ACC112 (cell line): ENCODE results near the gene INPP5A.

ENCODE experiments used
- H2AFZ ChIP-seq: fragments of 200-600 bp; sonication (generic); one replicate; pipeline ENCODE4 v1.6.0; 2017; ENCODE audit warnings: antibody characterized with exemption, low read length; ENCODE audit not compliant: unreplicated experiment
- H3K27ac ChIP-seq: fragments of 200-600 bp; sonication (generic); 2 replicates; pipeline ENCODE4 v1.5.1; 2014; ENCODE audit warnings: low read depth, mild to moderate bottlenecking, antibody characterized with exemption, low read length, moderate library complexity
- H3K27me3 ChIP-seq: fragments of 200-600 bp; sonication (generic); 2 replicates; pipeline ENCODE4 v1.6.1; 2014; ENCODE audit warnings: mild to moderate bottlenecking, antibody characterized with exemption, low read length, moderate library complexity, mixed read lengths; ENCODE audit not compliant: insufficient read depth
- H3K36me3 ChIP-seq: fragments of 200-600 bp; sonication (generic); 2 replicates; pipeline ENCODE4 v1.6.1; 2016; ENCODE audit warnings: mild to moderate bottlenecking, antibody characterized with exemption, low read length, moderate library complexity, mixed read lengths; ENCODE audit not compliant: insufficient read depth
- H3K4me1 ChIP-seq: fragments of 200-600 bp; sonication (generic); one replicate; pipeline ENCODE4 v1.6.1; 2016; ENCODE audit warnings: low read length, mixed read lengths; ENCODE audit not compliant: insufficient read depth, unreplicated experiment, control insufficient read depth
- H3K4me3 ChIP-seq: fragments of 200-600 bp; sonication (generic); 2 replicates; pipeline ENCODE4 v1.5.1; 2014; ENCODE audit warnings: mild to moderate bottlenecking, low read depth, low read length
- H3K79me2 ChIP-seq: fragments of 200-600 bp; sonication (generic); one replicate; pipeline ENCODE4 v1.6.0; 2016; ENCODE audit warnings: low read length; ENCODE audit not compliant: control insufficient read depth, unreplicated experiment, insufficient read depth

The INPP5A gene

GRCh38 chr10:132684164-132684891, 146.7 kb downstream of the INPP5A start:
- Histone ChIP-seq H3K4me3 (peak overlapping the region; percentile 58), H3K27ac (peak overlapping the region; percentile 71), H3K27me3 (no peaks in the 10 kb centered on the region), H3K36me3 (no peaks in the 10 kb centered on the region), H3K4me1 (peaks cover 21% of the 10 kb centered on the region), H3K79me2 (peaks cover 4% of the 10 kb centered on the region), H2AFZ (no peak overlapping the region)

GRCh38 chr10:132685101-132685891, 147.7 kb downstream of the INPP5A start:
- H3K4me1 ChIP-seq = peaks cover 21% of the 10 kb centered on the region
- peaks cover 4% of the 10 kb centered on the region for H3K79me2 ChIP-seq
- H2AFZ ChIP-seq = peak overlapping the region; percentile 54
- peak overlapping the region; percentile 71 for H3K27ac ChIP-seq
- H3K27me3 ChIP-seq = no peaks in the 10 kb centered on the region
- no peaks in the 10 kb centered on the region for H3K36me3 ChIP-seq
- peak overlapping the region; percentile 49; the same call in 1 of the 2 replicates for H3K4me3 ChIP-seq

GRCh38 chr10:132685921-132686680, 148.5 kb downstream of the INPP5A start:
- Histone ChIP-seq H3K27ac (peak overlapping the region; percentile 67; the same call in 1 of the 2 replicates), H3K27me3 (no peaks in the 10 kb centered on the region), H2AFZ (no peak overlapping the region), H3K36me3 (no peaks in the 10 kb centered on the region), H3K4me3 (no peak overlapping the region), H3K4me1 (peaks cover 21% of the 10 kb centered on the region), H3K79me2 (peaks cover 4% of the 10 kb centered on the region)

GRCh38 chr10:132687181-132687892, 149.8 kb downstream of the INPP5A start:
- Histone ChIP-seq H3K27me3 (no peaks in the 10 kb centered on the region), H3K79me2 (peaks cover 4% of the 10 kb centered on the region), H3K4me3 (no peak overlapping the region), H3K36me3 (0 out of 2 replicates have a peak, but pooled peaks cover 5% of the 10 kb centered on the region), H3K4me1 (peaks cover 21% of the 10 kb centered on the region), H2AFZ (no peak overlapping the region), H3K27ac (no peak overlapping the region)

GRCh38 chr10:132687893-132688579, 150.4 kb downstream of the INPP5A start:
- H3K27ac ChIP-seq = no peak overlapping the region
- H3K4me3 ChIP-seq = no peak overlapping the region
- H3K36me3 ChIP-seq = 0 out of 2 replicates have a peak, but pooled peaks cover 5% of the 10 kb centered on the region
- no peaks in the 10 kb centered on the region for H3K27me3 ChIP-seq
- peaks cover 21% of the 10 kb centered on the region for H3K4me1 ChIP-seq
- peaks cover 4% of the 10 kb centered on the region for H3K79me2 ChIP-seq
- no peak overlapping the region for H2AFZ ChIP-seq

- H3K36me3 ChIP-seq = 0 out of 2 replicates have a peak, but pooled peaks cover 5% of the 10 kb centered on the region
- H2AFZ ChIP-seq = no peak overlapping the region
- no peak overlapping the region for H3K4me3 ChIP-seq
- peaks cover 21% of the 10 kb centered on the region for H3K4me1 ChIP-seq
- no peak overlapping the region for H3K27ac ChIP-seq
- H3K79me2 ChIP-seq = peaks cover 4% of the 10 kb centered on the region
- H3K27me3 ChIP-seq = no peaks in the 10 kb centered on the region
Measured at GRCh38 chr10:132688580-132689420, 151.2 kb downstream of the INPP5A start.

GRCh38 chr10:132689721-132690360, 152.3 kb downstream of the INPP5A start:
- H3K4me3 ChIP-seq = no peak overlapping the region
- H3K79me2 ChIP-seq = peaks cover 4% of the 10 kb centered on the region
- H3K27me3 ChIP-seq = no peaks in the 10 kb centered on the region
- H3K4me1 ChIP-seq = peaks cover 10% of the 10 kb centered on the region
- no peak overlapping the region for H2AFZ ChIP-seq
- H3K36me3 ChIP-seq = 0 out of 2 replicates have a peak, but pooled peaks cover 5% of the 10 kb centered on the region
- no peak overlapping the region for H3K27ac ChIP-seq

GRCh38 chr10:132690401-132690800, 152.8 kb downstream of the INPP5A start:
- H3K27me3 ChIP-seq = no peaks in the 10 kb centered on the region
- peaks cover 5% of the 10 kb centered on the region for H3K4me1 ChIP-seq
- no peak overlapping the region for H2AFZ ChIP-seq
- H3K4me3 ChIP-seq = no peak overlapping the region
- peaks cover 4% of the 10 kb centered on the region for H3K79me2 ChIP-seq
- no peak overlapping the region for H3K27ac ChIP-seq
- 0 out of 2 replicates have a peak, but pooled peaks cover 5% of the 10 kb centered on the region for H3K36me3 ChIP-seq
